HG03520 (cell line): ENCODE data around the gene CDCA3.

Experiments
- ATAC-seq: cut with Tn5 transposase; IDR thresholded peaks from one replicate; pipeline ENCODE4 v1.9.1; 2021; ENCODE audit warnings: mild to moderate bottlenecking, moderate library complexity; ENCODE audit not compliant: unreplicated experiment

Gene CDCA3

GRCh38 chr12:6822426-6823135, 28.5 kb downstream of the CDCA3 start:
- ATAC-seq: no peak

GRCh38 chr12:6821591-6822425, 29.3 kb downstream of the CDCA3 start, which contains the start of gene GPR162:
Gene GPR162, plus strand, starts transcription at chr12:6821821. Its CDS starts 2,078 bp downstream, at chr12:6823899.
- no peak for ATAC-seq

GRCh38 chr12:6820166-6820565, 30.9 kb downstream of the CDCA3 start:
- no peak for ATAC-seq

GRCh38 chr12:6819106-6820030, 31.7 kb downstream of the CDCA3 start:
- ATAC-seq: no peak

GRCh38 chr12:6818645-6819044, 32.4 kb downstream of the CDCA3 start:
- ATAC-seq: no peak

- no peak for ATAC-seq
These were observed 32.9 kb downstream of the CDCA3 start for GRCh38 chr12:6818222-6818621.

GRCh38 chr12:6817662-6818157, 33.4 kb downstream of the CDCA3 start:
- ATAC-seq: no peak

GRCh38 chr12:6817098-6817497, 34.0 kb downstream of the CDCA3 start:
- no peak for ATAC-seq

- ATAC-seq: no peak
These were observed 34.5 kb downstream of the CDCA3 start for GRCh38 chr12:6816598-6816997.

GRCh38 chr12:6813363-6813762, 37.7 kb downstream of the CDCA3 start:
- no peak for ATAC-seq

- ATAC-seq: no peak
These were observed 40.3 kb downstream of the CDCA3 start for GRCh38 chr12:6810758-6811157.

GRCh38 chr12:6809056-6809455, 42.0 kb downstream of the CDCA3 start:
- no peak for ATAC-seq

GRCh38 chr12:6807170-6807569, 43.9 kb downstream of the CDCA3 start:
- ATAC-seq: no peak

GRCh38 chr12:6799147-6799546, 51.9 kb downstream of the CDCA3 start:
- no peak for ATAC-seq
